Measurements from ENCODE around the gene ZNF497.

DNA sequence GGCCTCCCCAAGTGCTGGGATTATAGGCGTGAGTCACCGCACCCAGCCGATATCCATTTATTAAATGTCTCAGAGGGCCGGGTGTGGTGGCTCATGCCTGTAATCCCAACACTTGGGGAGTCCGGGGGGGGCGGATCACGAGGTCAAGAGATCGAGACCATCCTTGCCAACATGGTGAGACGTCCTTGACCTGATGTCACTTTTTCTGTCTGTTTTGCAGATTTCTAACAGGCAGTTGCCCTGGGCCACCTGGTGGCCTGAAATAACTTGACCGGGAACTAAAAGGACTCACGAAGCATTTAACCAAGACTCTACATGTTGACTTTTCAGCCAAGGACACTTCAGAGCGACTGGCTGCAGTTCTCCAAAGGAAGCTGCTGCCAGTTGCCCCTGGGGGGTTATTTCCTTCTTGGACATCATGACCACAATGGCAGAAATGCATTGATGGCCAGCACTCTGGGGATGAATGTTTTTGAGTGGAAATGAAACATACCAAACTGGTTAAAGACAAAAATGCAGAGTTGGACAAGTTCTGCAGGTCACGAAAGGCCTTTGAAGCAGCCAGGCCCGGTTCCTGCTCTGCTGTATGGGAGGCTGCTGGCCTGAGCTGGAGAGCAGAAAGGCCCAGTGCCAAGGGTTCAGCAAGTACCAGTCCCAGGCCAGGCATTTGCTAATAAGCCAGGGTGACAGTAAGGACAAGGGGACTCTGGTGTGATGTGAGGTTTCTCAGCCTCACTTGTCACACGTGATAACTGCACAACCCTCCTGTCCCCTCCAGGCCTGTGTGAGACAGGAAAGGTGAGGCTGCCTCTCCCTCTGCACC lies 10.0 kb upstream of the ZNF497 start:
- TF ChIP-seq, protein P1, sequence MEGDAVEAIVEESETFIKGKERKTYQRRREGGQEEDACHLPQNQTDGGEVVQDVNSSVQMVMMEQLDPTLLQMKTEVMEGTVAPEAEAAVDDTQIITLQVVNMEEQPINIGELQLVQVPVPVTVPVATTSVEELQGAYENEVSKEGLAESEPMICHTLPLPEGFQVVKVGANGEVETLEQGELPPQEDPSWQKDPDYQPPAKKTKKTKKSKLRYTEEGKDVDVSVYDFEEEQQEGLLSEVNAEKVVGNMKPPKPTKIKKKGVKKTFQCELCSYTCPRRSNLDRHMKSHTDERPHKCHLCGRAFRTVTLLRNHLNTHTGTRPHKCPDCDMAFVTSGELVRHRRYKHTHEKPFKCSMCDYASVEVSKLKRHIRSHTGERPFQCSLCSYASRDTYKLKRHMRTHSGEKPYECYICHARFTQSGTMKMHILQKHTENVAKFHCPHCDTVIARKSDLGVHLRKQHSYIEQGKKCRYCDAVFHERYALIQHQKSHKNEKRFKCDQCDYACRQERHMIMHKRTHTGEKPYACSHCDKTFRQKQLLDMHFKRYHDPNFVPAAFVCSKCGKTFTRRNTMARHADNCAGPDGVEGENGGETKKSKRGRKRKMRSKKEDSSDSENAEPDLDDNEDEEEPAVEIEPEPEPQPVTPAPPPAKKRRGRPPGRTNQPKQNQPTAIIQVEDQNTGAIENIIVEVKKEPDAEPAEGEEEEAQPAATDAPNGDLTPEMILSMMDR (IDR thresholded peaks at IDR 0.05), result peak in 2 of 6 experiments; percentile 9 to 12
- no peak for TF ChIP-seq POLR2A (IDR thresholded peaks at IDR 0.05)

All from adrenal gland (tissue), 5 donors.